ENCODE results near the gene GPR17.

The GPR17 gene

GRCh38 chr2:127694986-127695385, 49.0 kb downstream of the GPR17 start:
- DNase-seq (ENCODE audit: low read depth in 2 of 2): no peak

- peak in 1 of 2 donors; percentile 33 for DNase-seq (ENCODE audit: low read depth in 2 of 2)
These were observed 49.8 kb downstream of the GPR17 start for GRCh38 chr2:127695491-127696472.

- DNase-seq (ENCODE audit: low read depth in 2 of 2): no peak
These were observed 51.7 kb downstream of the GPR17 start for GRCh38 chr2:127697482-127698180.

GRCh38 chr2:127698553-127699355, 52.8 kb downstream of the GPR17 start:
- DNase-seq (ENCODE audit: low read depth in 2 of 2): no peak

GRCh38 chr2:127700527-127701192, 54.7 kb downstream of the GPR17 start:
- DNase-seq (ENCODE audit: low read depth in 2 of 2): no peak

GRCh38 chr2:127701193-127701650, 55.3 kb downstream of the GPR17 start, which contains the start of gene SFT2D3:
Gene SFT2D3 (plus strand): TSS chr2:127701497. CDS start chr2:127701529, 32 bp downstream.
- DNase-seq (ENCODE audit: low read depth in 2 of 2): peak; percentile 79 to 80

- DNase-seq (ENCODE audit: low read depth in 2 of 2): peak; percentile 53 to 62
These were observed 55.9 kb downstream of the GPR17 start for GRCh38 chr2:127701651-127702394.
